Ishikawa (cell line): ENCODE data around the gene AVEN.

Source experiments
- CREB1 ChIP-seq: IDR thresholded peaks from 2 replicates; pipeline ENCODE4 v1.6.1; 2012; ENCODE audit warnings: low read depth
- EP300 ChIP-seq: IDR thresholded peaks from 2 replicates; pipeline ENCODE4 v1.6.1; 2012; ENCODE audit warnings: borderline replicate concordance
- FOXM1 ChIP-seq: IDR thresholded peaks from 2 replicates; pipeline ENCODE4 v1.6.1; 2012; ENCODE audit warnings: low read depth, borderline replicate concordance
- MAX ChIP-seq: IDR thresholded peaks from 2 replicates; pipeline ENCODE4 v1.6.1; 2012
- RAD21 ChIP-seq: IDR thresholded peaks from 2 replicates; pipeline ENCODE4 v1.6.1; 2012; ENCODE audit warnings: low read depth
- REST ChIP-seq: IDR thresholded peaks from 2 replicates; pipeline ENCODE4 v1.6.1; 2012; ENCODE audit warnings: low read depth, mild to moderate bottlenecking
- TAF1 ChIP-seq: IDR thresholded peaks from 2 replicates; pipeline ENCODE4 v1.6.1; 2012; ENCODE audit warnings: low read depth, mild to moderate bottlenecking
- TCF12 ChIP-seq: IDR thresholded peaks from 2 replicates; pipeline ENCODE4 v1.6.1; 2012; ENCODE audit warnings: low read depth

GRCh38 chr15:33982516-33982915 lies 56.5 kb downstream of the AVEN start:
- TF ChIP-seq EP300 (no peak), RAD21 (no peak), REST (no peak), TAF1 (no peak), MAX (no peak), TCF12 (no peak), CREB1 (no peak), FOXM1 (no peak)
